Central memory CD8-positive, alpha-beta T cell (primary cell): ENCODE results near the gene STAG1.
"Not testable (repeated sequence)": the region's sequence is repeated elsewhere in the genome, so short reads cannot be mapped to it uniquely, and the experiment has no call there.

Experiments used
- ATAC-seq: fragments of 150-1000 bp; cut with Tn5 transposase; replicated peaks from 2 replicates; pipeline ENCODE4 v1.10.0; 2022; ENCODE audit warnings: mild to moderate bottlenecking, moderate FRiP score, moderate number of reproducible peaks; ENCODE audit not compliant: poor library complexity, severe bottlenecking; ENCODE audit errors: extremely low read depth
- DNase-seq, 2 donors: peaks; one replicate each; pipeline ENCODE4 v3.0.0; 2021; ENCODE audit warnings: low spot score in 2 of 2
- H3K27ac Mint-ChIP-seq: one replicate; pipeline ENCODE4 v1.8.0; 2022; ENCODE audit warnings: low read depth, mild to moderate bottlenecking, moderate library complexity, mixed read lengths
- H3K27me3 Mint-ChIP-seq: one replicate; pipeline ENCODE4 v1.8.0; 2022; ENCODE audit warnings: mixed read lengths
- H3K36me3 Mint-ChIP-seq: one replicate; pipeline ENCODE4 v1.8.0; 2022; ENCODE audit warnings: mild to moderate bottlenecking, moderate library complexity, mixed read lengths; ENCODE audit not compliant: insufficient read depth
- H3K4me1 Mint-ChIP-seq: one replicate; pipeline ENCODE4 v1.8.0; 2022; ENCODE audit warnings: mixed read lengths
- H3K4me3 Mint-ChIP-seq: one replicate; pipeline ENCODE4 v1.8.0; 2022; ENCODE audit warnings: mild to moderate bottlenecking, moderate library complexity, mixed read lengths
- H3K9me3 Mint-ChIP-seq: one replicate; pipeline ENCODE4 v1.8.0; 2022; ENCODE audit warnings: mixed read lengths

STAG1 gene

GRCh38 chr3:136678981-136679380, 73.2 kb downstream of the STAG1 start:
- Mint-ChIP-seq H3K36me3 (peaks cover 2% of the 10 kb centered on the region), H3K4me1 (peaks cover 21% of the 10 kb centered on the region), H3K27ac (peak overlapping the region; percentile 55), H3K27me3 (no peaks in the 10 kb centered on the region), H3K4me3 (no peak overlapping the region), H3K9me3 (peaks cover 2% of the 10 kb centered on the region)
- DNase-seq (no peak), ATAC-seq (no peak)

- H3K4me3 Mint-ChIP-seq = no peak overlapping the region
- H3K36me3 Mint-ChIP-seq = peaks cover 2% of the 10 kb centered on the region
- H3K4me1 Mint-ChIP-seq = peaks cover 47% of the 10 kb centered on the region
- no peaks in the 10 kb centered on the region for H3K27me3 Mint-ChIP-seq
- DNase-seq (no peak), ATAC-seq (no peak)
- H3K27ac Mint-ChIP-seq = no peak overlapping the region
- H3K9me3 Mint-ChIP-seq = no peaks in the 10 kb centered on the region
These were observed 76.2 kb downstream of the STAG1 start for GRCh38 chr3:136676009-136676408.

- Mint-ChIP-seq H3K4me3 (no peak overlapping the region), H3K36me3 (peaks cover 2% of the 10 kb centered on the region), H3K27ac (no peak overlapping the region), H3K9me3 (no peaks in the 10 kb centered on the region), H3K4me1 (peaks cover 48% of the 10 kb centered on the region), H3K27me3 (no peaks in the 10 kb centered on the region)
- DNase-seq = no peak
- no peak for ATAC-seq
These were observed 76.9 kb downstream of the STAG1 start for GRCh38 chr3:136675150-136675858.

- Mint-ChIP-seq H3K27ac (peak overlapping the region; percentile 40), H3K36me3 (peaks cover 2% of the 10 kb centered on the region), H3K4me1 (peaks cover 55% of the 10 kb centered on the region), H3K27me3 (no peaks in the 10 kb centered on the region), H3K9me3 (no peaks in the 10 kb centered on the region), H3K4me3 (no peak overlapping the region)
- ATAC-seq (no peak), DNase-seq (no peak)
These were observed 79.7 kb downstream of the STAG1 start for GRCh38 chr3:136672457-136672856.

- no peak overlapping the region for H3K27ac Mint-ChIP-seq
- H3K27me3 Mint-ChIP-seq = no peaks in the 10 kb centered on the region
- peaks cover 58% of the 10 kb centered on the region for H3K4me1 Mint-ChIP-seq
- no peak overlapping the region for H3K4me3 Mint-ChIP-seq
- no peaks in the 10 kb centered on the region for H3K9me3 Mint-ChIP-seq
- ATAC-seq (no peak), DNase-seq (no peak)
- H3K36me3 Mint-ChIP-seq = peaks cover 2% of the 10 kb centered on the region
These were observed 80.3 kb downstream of the STAG1 start for GRCh38 chr3:136671921-136672320.

- Mint-ChIP-seq H3K27me3 (no peaks in the 10 kb centered on the region), H3K27ac (no peak overlapping the region), H3K4me3 (no peak overlapping the region), H3K9me3 (no peaks in the 10 kb centered on the region), H3K36me3 (no peaks in the 10 kb centered on the region), H3K4me1 (peaks cover 52% of the 10 kb centered on the region)
- no peak for ATAC-seq
- no peak for DNase-seq
These were observed 82.0 kb downstream of the STAG1 start for GRCh38 chr3:136670166-136670565.

- Mint-ChIP-seq H3K4me1 (peaks cover 58% of the 10 kb centered on the region), H3K27ac (no peak overlapping the region), H3K9me3 (no peaks in the 10 kb centered on the region), H3K36me3 (peaks cover under 1% of the 10 kb centered on the region), H3K27me3 (no peaks in the 10 kb centered on the region), H3K4me3 (no peak overlapping the region)
- no peak for ATAC-seq
- no peak for DNase-seq
These were observed 85.1 kb downstream of the STAG1 start for GRCh38 chr3:136667081-136667480.

GRCh38 chr3:136666301-136666700, 85.9 kb downstream of the STAG1 start:
- not testable (repeated sequence) for H3K9me3 Mint-ChIP-seq, H3K27ac Mint-ChIP-seq, DNase-seq, ATAC-seq, H3K27me3 Mint-ChIP-seq, H3K36me3 Mint-ChIP-seq, H3K4me3 Mint-ChIP-seq
- H3K4me1 Mint-ChIP-seq = peaks cover 58% of the 10 kb centered on the region

- H3K4me1 Mint-ChIP-seq = peaks cover 59% of the 10 kb centered on the region
- ATAC-seq = no peak
- DNase-seq = no peak
These were observed 87.4 kb downstream of the STAG1 start for GRCh38 chr3:136664771-136665170.

GRCh38 chr3:136661282-136661681, 90.9 kb downstream of the STAG1 start:
- Mint-ChIP-seq H3K4me3 (no peak overlapping the region), H3K27me3 (no peaks in the 10 kb centered on the region), H3K36me3 (peaks cover 2% of the 10 kb centered on the region), H3K9me3 (no peaks in the 10 kb centered on the region), H3K27ac (no peak overlapping the region), H3K4me1 (peaks cover 56% of the 10 kb centered on the region)
- DNase-seq = no peak
- no peak for ATAC-seq

More at GRCh38 chr3:136664771-136665170, 87.4 kb downstream of the STAG1 start:
- H3K36me3 Mint-ChIP-seq = peaks cover 2% of the 10 kb centered on the region
- no peak overlapping the region for H3K4me3 Mint-ChIP-seq
- H3K27me3 Mint-ChIP-seq = no peaks in the 10 kb centered on the region
- H3K27ac Mint-ChIP-seq = peak overlapping the region; percentile 2
- no peaks in the 10 kb centered on the region for H3K9me3 Mint-ChIP-seq

- no peak overlapping the region for H3K27ac Mint-ChIP-seq
- no peak for DNase-seq
- H3K4me1 Mint-ChIP-seq = peaks cover 38% of the 10 kb centered on the region
- H3K4me3 Mint-ChIP-seq = no peak overlapping the region
- no peak for ATAC-seq
- H3K9me3 Mint-ChIP-seq = no peaks in the 10 kb centered on the region
- H3K36me3 Mint-ChIP-seq = peaks cover 2% of the 10 kb centered on the region
- no peaks in the 10 kb centered on the region for H3K27me3 Mint-ChIP-seq
These were observed 93.1 kb downstream of the STAG1 start for GRCh38 chr3:136658946-136659682.

GRCh38 chr3:136657526-136657925, 94.7 kb downstream of the STAG1 start:
- ATAC-seq = no peak
- H3K4me1 Mint-ChIP-seq = peaks cover 28% of the 10 kb centered on the region
- H3K27me3 Mint-ChIP-seq = no peaks in the 10 kb centered on the region
- no peak for DNase-seq
- no peaks in the 10 kb centered on the region for H3K9me3 Mint-ChIP-seq
- peaks cover 2% of the 10 kb centered on the region for H3K36me3 Mint-ChIP-seq
- H3K4me3 Mint-ChIP-seq = no peak overlapping the region
- H3K27ac Mint-ChIP-seq = no peak overlapping the region

GRCh38 chr3:136653628-136654027, 98.5 kb downstream of the STAG1 start:
- Mint-ChIP-seq H3K27ac (no peak overlapping the region), H3K27me3 (no peaks in the 10 kb centered on the region), H3K9me3 (no peaks in the 10 kb centered on the region), H3K4me3 (no peak overlapping the region), H3K36me3 (peaks cover 3% of the 10 kb centered on the region), H3K4me1 (peaks cover 24% of the 10 kb centered on the region)
- ATAC-seq = no peak
- no peak for DNase-seq
